ENCODE results near the gene ITGA3.

DNA sequence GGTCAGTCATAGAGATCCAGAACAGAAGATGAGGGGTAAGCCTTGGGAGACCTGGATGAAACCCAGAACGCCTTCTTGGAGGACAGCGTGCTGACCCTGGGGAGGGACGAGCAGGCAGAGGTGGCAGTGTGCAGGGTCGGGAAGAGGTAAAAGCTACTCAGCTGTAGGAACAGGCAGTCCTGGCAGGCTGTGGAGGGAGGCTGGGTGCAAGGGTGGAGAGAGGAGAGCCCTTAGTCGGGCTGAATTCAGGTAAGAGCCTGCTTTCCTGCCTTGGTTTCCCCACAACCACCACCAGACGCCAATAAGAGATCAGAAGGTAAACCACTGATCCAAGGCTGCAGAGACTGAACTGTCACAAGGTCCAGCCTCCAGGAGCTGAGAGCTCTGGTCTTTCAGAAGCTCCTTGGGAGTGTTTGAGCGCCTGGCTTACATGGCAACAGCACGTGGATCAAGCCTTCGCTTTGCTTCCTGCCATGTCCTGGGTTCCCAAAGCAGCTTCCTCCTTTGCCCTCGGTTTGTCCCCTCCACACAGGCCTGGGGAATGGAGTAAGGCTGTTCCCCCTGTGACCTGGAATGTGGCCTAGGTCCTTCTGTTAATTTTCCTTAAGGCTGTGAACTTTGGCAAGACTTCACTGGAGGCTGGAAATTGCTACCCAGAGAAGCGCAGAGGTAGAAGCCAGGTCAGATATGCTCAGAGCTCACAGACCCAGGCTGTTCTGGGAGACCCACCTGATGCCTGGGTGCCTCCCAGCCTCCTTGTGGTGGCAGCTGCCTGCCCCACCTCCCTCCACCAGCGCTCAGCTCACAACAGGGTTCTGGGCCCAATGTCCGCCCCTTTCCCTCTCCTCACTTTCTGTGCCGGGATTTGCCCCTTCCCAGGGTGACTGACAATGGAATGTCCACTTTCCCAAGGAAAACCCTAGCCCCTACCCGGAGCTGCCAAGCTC, 35.3 kb downstream of the ITGA3 start:
- TF ChIP-seq POLR2AphosphoS5 (IDR thresholded peaks at IDR 0.05): no peak
- TF ChIP-seq, protein P1, sequence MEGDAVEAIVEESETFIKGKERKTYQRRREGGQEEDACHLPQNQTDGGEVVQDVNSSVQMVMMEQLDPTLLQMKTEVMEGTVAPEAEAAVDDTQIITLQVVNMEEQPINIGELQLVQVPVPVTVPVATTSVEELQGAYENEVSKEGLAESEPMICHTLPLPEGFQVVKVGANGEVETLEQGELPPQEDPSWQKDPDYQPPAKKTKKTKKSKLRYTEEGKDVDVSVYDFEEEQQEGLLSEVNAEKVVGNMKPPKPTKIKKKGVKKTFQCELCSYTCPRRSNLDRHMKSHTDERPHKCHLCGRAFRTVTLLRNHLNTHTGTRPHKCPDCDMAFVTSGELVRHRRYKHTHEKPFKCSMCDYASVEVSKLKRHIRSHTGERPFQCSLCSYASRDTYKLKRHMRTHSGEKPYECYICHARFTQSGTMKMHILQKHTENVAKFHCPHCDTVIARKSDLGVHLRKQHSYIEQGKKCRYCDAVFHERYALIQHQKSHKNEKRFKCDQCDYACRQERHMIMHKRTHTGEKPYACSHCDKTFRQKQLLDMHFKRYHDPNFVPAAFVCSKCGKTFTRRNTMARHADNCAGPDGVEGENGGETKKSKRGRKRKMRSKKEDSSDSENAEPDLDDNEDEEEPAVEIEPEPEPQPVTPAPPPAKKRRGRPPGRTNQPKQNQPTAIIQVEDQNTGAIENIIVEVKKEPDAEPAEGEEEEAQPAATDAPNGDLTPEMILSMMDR (IDR thresholded peaks at IDR 0.05): no peak
- TF ChIP-seq POLR2A (IDR thresholded peaks at IDR 0.05): no peak
- TF ChIP-seq EP300 (IDR thresholded peaks at IDR 0.05): no peak

All from upper lobe of left lung (tissue), 4 donors.